DMS53 treated with DMSO at 0.1 percent for 48 hours (cell line): ENCODE data around the gene TRH.
"Not testable (repeated sequence)": the region's sequence is repeated elsewhere in the genome, so short reads cannot be mapped to it uniquely, and the experiment has no call there.

ENCODE experiments used
- DNase-seq: peaks from one replicate; lab custom pipeline; 2025; ENCODE audit not compliant: unreplicated experiment; lab: John Stamatoyannopoulos, UW

The TRH gene

DNA sequence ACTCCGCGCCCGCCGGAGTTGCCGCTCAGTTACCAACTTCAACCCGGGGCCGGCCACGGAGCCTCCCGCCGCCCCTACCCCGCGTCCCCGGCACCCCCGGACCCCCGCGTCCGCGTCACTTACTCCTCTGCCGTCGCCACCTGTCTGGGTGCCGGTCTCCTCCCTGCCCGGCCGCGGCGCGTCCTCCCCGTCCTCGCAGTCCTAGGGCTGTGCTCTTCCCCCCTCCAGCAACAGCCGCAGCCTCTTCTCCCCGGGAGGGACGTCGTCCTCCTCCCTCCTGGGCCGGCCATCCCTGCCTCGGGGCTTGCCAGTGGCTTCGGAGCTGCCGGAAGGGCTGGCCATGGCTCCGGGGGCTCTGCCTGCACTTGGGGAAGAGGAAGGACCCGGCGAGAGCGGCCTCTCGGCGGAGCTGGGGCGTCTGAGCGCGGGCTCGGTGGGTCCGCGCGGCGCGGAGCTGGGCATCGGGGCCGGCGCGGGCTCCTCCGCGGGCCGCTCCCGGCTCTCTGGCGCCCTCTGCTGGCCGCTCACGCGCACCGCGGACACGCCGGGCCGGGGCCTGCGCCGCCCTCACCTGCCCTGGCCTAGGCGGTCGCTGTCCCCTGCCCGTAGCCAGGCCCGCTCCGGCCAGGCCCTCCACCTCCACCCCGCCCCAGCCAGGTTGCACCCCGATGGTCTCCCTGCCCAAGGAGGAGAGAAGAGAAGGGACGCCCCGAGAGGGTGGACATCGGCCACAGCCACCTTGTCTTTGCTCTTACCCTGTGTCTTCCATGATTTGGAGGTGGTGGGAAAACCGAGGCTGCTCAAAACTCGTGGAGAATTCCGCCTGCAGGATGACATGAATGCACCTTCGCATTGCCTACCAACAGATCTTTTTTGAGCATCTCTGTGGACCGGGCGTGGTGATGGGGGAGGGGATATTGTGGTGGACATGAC is 28.4 kb downstream of the TRH start:
- DNase-seq, result peak; percentile 7

DNA sequence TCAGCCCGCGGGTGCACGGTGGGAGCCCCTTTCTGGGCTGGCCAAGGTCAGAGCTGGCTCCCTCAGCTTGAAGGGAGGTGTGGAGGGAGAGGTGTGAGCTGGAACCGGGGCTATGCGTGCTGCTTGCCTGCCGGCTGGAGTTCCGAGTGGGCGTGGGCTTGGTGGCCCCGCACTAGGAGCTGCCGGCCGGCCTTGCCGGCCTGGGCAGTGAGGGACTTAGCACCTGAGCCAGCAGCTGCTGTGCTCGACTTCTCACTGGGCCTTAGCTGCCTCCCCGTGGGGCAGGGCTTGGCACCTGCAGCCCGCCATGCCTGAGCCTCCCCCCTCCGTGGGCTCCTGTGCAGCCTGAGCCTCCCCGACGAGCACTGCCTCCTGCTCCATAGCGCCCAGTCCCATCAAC is 36.0 kb downstream of the TRH start:
- DNase-seq, result no peak

DNA sequence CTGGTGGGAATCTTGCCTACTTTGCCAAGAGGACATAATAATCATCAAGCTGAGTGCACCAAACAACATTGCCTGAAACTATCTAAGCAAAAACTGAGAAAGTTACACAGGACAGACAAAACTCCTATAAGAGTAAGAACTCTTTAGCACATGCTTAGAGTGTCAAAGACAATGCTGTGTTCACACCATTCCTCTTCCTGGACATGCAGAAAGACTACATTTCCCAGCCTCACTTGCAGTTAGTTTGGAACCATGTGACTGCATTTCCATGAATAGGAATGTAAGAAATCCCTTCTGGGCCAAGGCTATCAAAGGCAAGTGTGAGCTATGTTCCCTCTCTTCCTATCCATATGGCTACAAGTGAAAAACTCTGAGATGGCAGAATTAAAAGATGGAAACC is 37.6 kb downstream of the TRH start:
- not testable (repeated sequence) for DNase-seq

DNA sequence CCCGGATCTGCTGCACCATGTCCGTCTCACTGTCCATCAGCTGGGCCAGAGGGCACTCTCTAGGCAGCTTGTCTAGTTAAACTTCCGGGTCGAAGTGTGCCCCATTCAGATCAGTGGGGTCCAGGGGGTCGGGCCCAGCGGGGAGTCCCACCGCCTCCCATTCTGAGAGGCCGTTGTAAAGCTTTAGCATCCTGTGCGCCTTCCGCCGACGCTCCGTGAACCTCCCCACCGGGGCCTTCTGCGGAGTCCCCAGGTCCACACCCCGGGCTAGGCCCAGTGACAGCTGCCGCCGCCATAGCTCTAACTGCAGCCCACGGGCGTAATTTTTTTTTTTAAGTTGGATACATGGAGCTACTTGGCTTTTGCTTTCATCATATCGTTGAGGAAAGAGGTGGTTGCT is 38.7 kb downstream of the TRH start:
- DNase-seq, result not testable (repeated sequence)

- DNase-seq, result no peak
These were observed 40.0 kb downstream of the TRH start for GRCh38 chr3:130014526-130014925.

GRCh38 chr3:130017661-130018060 is 43.1 kb downstream of the TRH start:
- not testable (repeated sequence) for DNase-seq

GRCh38 chr3:130026146-130026829 is 51.8 kb downstream of the TRH start:
- peak; percentile 1 for DNase-seq

- not testable (repeated sequence) for DNase-seq
These were observed 52.9 kb downstream of the TRH start for GRCh38 chr3:130027437-130027836.
